Retinal pigment epithelial cell (primary cell): ENCODE results near the gene MYBBP1A.

Experiments
- DNase-seq: peaks from one replicate; pipeline ENCODE4 v3.0.0-alpha.2; 2010; ENCODE audit warnings: low read depth
- H3K4me3 ChIP-seq: 2 replicates; pipeline ENCODE4 v1.5.1; 2011; ENCODE audit warnings: mild to moderate bottlenecking, low read length, control low read depth, moderate library complexity
- CTCF ChIP-seq: conservative IDR thresholded peaks from 2 replicates; pipeline ENCODE4 v1.5.1; 2011; ENCODE audit warnings: low read depth, low read length, control low read depth, inconsistent platforms

Gene MYBBP1A

GRCh38 chr17:4534928-4535666 lies 20.1 kb downstream of the MYBBP1A start:
- no peak for DNase-seq

GRCh38 chr17:4534515-4534914 lies 20.7 kb downstream of the MYBBP1A start:
- TF ChIP-seq CTCF, result no peak
- H3K4me3 ChIP-seq, result peak overlapping the region; percentile 35
- DNase-seq, result no peak

More at GRCh38 chr17:4534928-4535666, 20.1 kb downstream of the MYBBP1A start:
- TF ChIP-seq CTCF, result no peak
- H3K4me3 ChIP-seq, result peak overlapping the region; percentile 35

- peak; percentile 68 for DNase-seq
- peak; percentile 18 for TF ChIP-seq CTCF
Measured at GRCh38 chr17:4533523-4534504, 21.4 kb downstream of the MYBBP1A start.

GRCh38 chr17:4532860-4533522 lies 22.2 kb downstream of the MYBBP1A start:
- H3K4me3 ChIP-seq, result no peak overlapping the region
- no peak for TF ChIP-seq CTCF
- DNase-seq, result no peak

More at GRCh38 chr17:4533523-4534504, 21.4 kb downstream of the MYBBP1A start:
- peak overlapping the region; percentile 35 for H3K4me3 ChIP-seq

GRCh38 chr17:4531988-4532736 lies 23.0 kb downstream of the MYBBP1A start:
- H3K4me3 ChIP-seq, result no peak overlapping the region
- TF ChIP-seq CTCF, result no peak
- no peak for DNase-seq
